ENCODE data around the gene TSKU. TPM values are rescaled to one million over a fixed set of nuclear protein-coding genes. Genes with fewer than 3 reads are reported as not detected.
"Not testable (repeated sequence)": the region's sequence is repeated elsewhere in the genome, so short reads cannot be mapped to it uniquely, and the experiment has no call there.

Gene TSKU
- total RNA-seq, 2 experiments from 2014 or later: 1.5 to 1.8 TPM

GRCh38 chr11:76820184-76820566 is 37.0 kb downstream of the TSKU start:
- BruUV-seq (replicated peaks): no TSS peak
- Histone ChIP-seq H3K36me3 (ENCODE audit: insufficient read depth, low read length) (no peaks in the 10 kb centered on the region), H3K27ac (ENCODE audit: low read depth, low read length, poor library complexity, severe bottlenecking) (no peak overlapping the region), H2AFZ (ENCODE audit: low read length) (no peak overlapping the region), H3K9me3 (ENCODE audit: low read length) (peaks cover 23% of the 10 kb centered on the region; the same call in 1 of the 2 replicates), H3K4me1 (ENCODE audit: insufficient read depth, low read length, poor library complexity, severe bottlenecking) (peaks cover 6% of the 10 kb centered on the region), H3K79me2 (ENCODE audit: insufficient read depth, low read depth, low read length) (no peaks in the 10 kb centered on the region), H3K4me2 (ENCODE audit: low read length) (no peak overlapping the region), H3K4me3 (ENCODE audit: low read depth, low read length, poor library complexity, severe bottlenecking) (no peak overlapping the region), H4K20me1 (ENCODE audit: insufficient read depth, low read length) (no peaks in the 10 kb centered on the region), H3K9me2 (ENCODE audit: insufficient read depth, low read length) (no peaks in the 10 kb centered on the region)
- intact Hi-C loops (cut with micrococcal nuclease; ENCODE audit: unreplicated experiment): no loop called here
- CTCF ChIA-PET (ENCODE audit: unreplicated experiment): no interaction called here
- POLR2A ChIA-PET: interaction anchor here (0.5 kb wide), 1 partner anchor 88 kb away, joined by 3 read pairs; no protein-coding TSS in a partner anchor
- TF ChIP-seq EZH2phosphoT487 (IDR thresholded peaks at IDR 0.05; ENCODE audit: borderline replicate concordance, low read depth, low read length): no peak
- TF ChIP-seq, protein P1, sequence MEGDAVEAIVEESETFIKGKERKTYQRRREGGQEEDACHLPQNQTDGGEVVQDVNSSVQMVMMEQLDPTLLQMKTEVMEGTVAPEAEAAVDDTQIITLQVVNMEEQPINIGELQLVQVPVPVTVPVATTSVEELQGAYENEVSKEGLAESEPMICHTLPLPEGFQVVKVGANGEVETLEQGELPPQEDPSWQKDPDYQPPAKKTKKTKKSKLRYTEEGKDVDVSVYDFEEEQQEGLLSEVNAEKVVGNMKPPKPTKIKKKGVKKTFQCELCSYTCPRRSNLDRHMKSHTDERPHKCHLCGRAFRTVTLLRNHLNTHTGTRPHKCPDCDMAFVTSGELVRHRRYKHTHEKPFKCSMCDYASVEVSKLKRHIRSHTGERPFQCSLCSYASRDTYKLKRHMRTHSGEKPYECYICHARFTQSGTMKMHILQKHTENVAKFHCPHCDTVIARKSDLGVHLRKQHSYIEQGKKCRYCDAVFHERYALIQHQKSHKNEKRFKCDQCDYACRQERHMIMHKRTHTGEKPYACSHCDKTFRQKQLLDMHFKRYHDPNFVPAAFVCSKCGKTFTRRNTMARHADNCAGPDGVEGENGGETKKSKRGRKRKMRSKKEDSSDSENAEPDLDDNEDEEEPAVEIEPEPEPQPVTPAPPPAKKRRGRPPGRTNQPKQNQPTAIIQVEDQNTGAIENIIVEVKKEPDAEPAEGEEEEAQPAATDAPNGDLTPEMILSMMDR (conservative IDR thresholded peaks at IDR 0.05; ENCODE audit: low read length): no peak
- DNase-seq (ENCODE audit: low spot score): no peak

GRCh38 chr11:76821396-76821795 is 38.2 kb downstream of the TSKU start:
- H3K4me2 ChIP-seq (ENCODE audit: low read length); BruUV-seq (replicated peaks); POLR2A ChIA-PET; H2AFZ ChIP-seq (ENCODE audit: low read length); H3K4me3 ChIP-seq (ENCODE audit: low read depth, low read length, poor library complexity, severe bottlenecking); H3K79me2 ChIP-seq (ENCODE audit: insufficient read depth, low read depth, low read length); H3K27ac ChIP-seq (ENCODE audit: low read depth, low read length, poor library complexity, severe bottlenecking); H3K9me2 ChIP-seq (ENCODE audit: insufficient read depth, low read length); H3K36me3 ChIP-seq (ENCODE audit: insufficient read depth, low read length); H4K20me1 ChIP-seq (ENCODE audit: insufficient read depth, low read length); DNase-seq (ENCODE audit: low spot score); H3K4me1 ChIP-seq (ENCODE audit: insufficient read depth, low read length, poor library complexity, severe bottlenecking); CTCF ChIA-PET (ENCODE audit: unreplicated experiment); intact Hi-C loops (cut with micrococcal nuclease; ENCODE audit: unreplicated experiment): not testable (repeated sequence)
- peaks cover 17% of the 10 kb centered on the region; the same call in 1 of the 2 replicates for H3K9me3 ChIP-seq (ENCODE audit: low read length)

GRCh38 chr11:76822406-76822805 is 39.2 kb downstream of the TSKU start:
- intact Hi-C loops (cut with micrococcal nuclease; ENCODE audit: unreplicated experiment): no loop called here
- H3K4me3 ChIP-seq (ENCODE audit: low read depth, low read length, poor library complexity, severe bottlenecking): no peak overlapping the region
- H2AFZ ChIP-seq (ENCODE audit: low read length): no peak overlapping the region
- no peak overlapping the region for H3K4me2 ChIP-seq (ENCODE audit: low read length)
- DNase-seq (ENCODE audit: low spot score): no peak
- H3K9me2 ChIP-seq (ENCODE audit: insufficient read depth, low read length): no peaks in the 10 kb centered on the region
- ChIA-PET CTCF (ENCODE audit: unreplicated experiment) (no interaction called here), POLR2A (interaction anchor here (0.6 to 0.7 kb wide), 3 partner anchors 73 to 433 kb away, joined by 3 read pairs; no protein-coding TSS in a partner anchor)
- no peaks in the 10 kb centered on the region for H4K20me1 ChIP-seq (ENCODE audit: insufficient read depth, low read length)
- no TSS peak for BruUV-seq (replicated peaks)
- H3K4me1 ChIP-seq (ENCODE audit: insufficient read depth, low read length, poor library complexity, severe bottlenecking): peaks cover 6% of the 10 kb centered on the region
- no peaks in the 10 kb centered on the region for H3K79me2 ChIP-seq (ENCODE audit: insufficient read depth, low read depth, low read length)
- H3K9me3 ChIP-seq (ENCODE audit: low read length): 0 out of 2 replicates have a peak, but pooled peaks cover 7% of the 10 kb centered on the region
- H3K36me3 ChIP-seq (ENCODE audit: insufficient read depth, low read length): no peaks in the 10 kb centered on the region
- H3K27ac ChIP-seq (ENCODE audit: low read depth, low read length, poor library complexity, severe bottlenecking): no peak overlapping the region
- TF ChIP-seq, protein P1 (conservative IDR thresholded peaks at IDR 0.05; ENCODE audit: low read length): no peak
- no peak for TF ChIP-seq EZH2phosphoT487 (IDR thresholded peaks at IDR 0.05; ENCODE audit: borderline replicate concordance, low read depth, low read length)

Data from OCI-LY7 (cell line).